HEK293T (cell line): Measurements from ENCODE around the gene DDX55.

Source experiments
- CTCF ChIA-PET: fragments of 350-600 bp; formaldehyde crosslinking; extraction: SDS; loops from one replicate; lab custom pipeline; 2021; ENCODE audit warnings: antibody characterized with exemption, inconsistent platforms; lab: Yijun Ruan, JAX
- POLR2A ChIA-PET: fragments of 350-600 bp; formaldehyde crosslinking; extraction: SDS; loops from one replicate; lab custom pipeline; 2020; ENCODE audit warnings: antibody characterized with exemption, inconsistent platforms; lab: Yijun Ruan, JAX
- DNase-seq: peaks from one replicate; pipeline ENCODE4 v3.0.0; 2012; ENCODE audit warnings: mixed read lengths; ENCODE audit errors: extremely low spot score
- ARNT ChIP-seq: fragments of 450-650 bp; IDR thresholded peaks from 2 replicates; pipeline ENCODE4 v1.6.1; 2017; ENCODE audit warnings: mild to moderate bottlenecking
- BHLHE40 ChIP-seq: fragments of 450-650 bp; IDR thresholded peaks from 2 replicates; pipeline ENCODE4 v1.6.1; 2016; ENCODE audit warnings: mild to moderate bottlenecking, moderate library complexity, borderline replicate concordance
- CTBP1 ChIP-seq: fragments of 450-650 bp; IDR thresholded peaks from 2 replicates; pipeline ENCODE4 v1.6.1; 2016; ENCODE audit warnings: borderline replicate concordance
- ELF4 ChIP-seq: fragments of 450-650 bp; IDR thresholded peaks from 2 replicates; pipeline ENCODE4 v1.6.1; 2017; ENCODE audit warnings: antibody characterized with exemption
- FOXA1 ChIP-seq: fragments of 450-650 bp; IDR thresholded peaks from 2 replicates; pipeline ENCODE4 v1.6.1; 2016; ENCODE audit warnings: mild to moderate bottlenecking
- FOXK2 ChIP-seq: fragments of 450-650 bp; IDR thresholded peaks from 2 replicates; pipeline ENCODE4 v1.6.1; 2016; ENCODE audit warnings: mild to moderate bottlenecking
- FOXM1 ChIP-seq: fragments of 450-650 bp; IDR thresholded peaks from 2 replicates; pipeline ENCODE4 v1.6.1; 2017; ENCODE audit warnings: mild to moderate bottlenecking, borderline replicate concordance
- HDGF ChIP-seq: fragments of 450-650 bp; IDR thresholded peaks from 2 replicates; pipeline ENCODE4 v1.6.1; 2017; ENCODE audit warnings: antibody characterized with exemption, borderline replicate concordance
- L3MBTL2 ChIP-seq: fragments of 450-650 bp; conservative IDR thresholded peaks from 2 replicates; pipeline ENCODE4 v1.6.1; 2016; ENCODE audit warnings: mild to moderate bottlenecking
- LEF1 ChIP-seq: fragments of 450-650 bp; IDR thresholded peaks from 2 replicates; pipeline ENCODE4 v1.6.1; 2017; ENCODE audit warnings: mild to moderate bottlenecking, borderline replicate concordance
- NFRKB ChIP-seq: fragments of 450-650 bp; IDR thresholded peaks from 2 replicates; pipeline ENCODE4 v1.6.1; 2016; ENCODE audit warnings: mild to moderate bottlenecking, moderate library complexity
- SP1 ChIP-seq: fragments of 450-650 bp; IDR thresholded peaks from 2 replicates; pipeline ENCODE4 v1.6.1; 2017
- SUZ12 ChIP-seq: fragments of 450-650 bp; IDR thresholded peaks from 2 replicates; pipeline ENCODE4 v1.6.1; 2016; ENCODE audit warnings: mild to moderate bottlenecking
- TARDBP ChIP-seq: fragments of 450-650 bp; IDR thresholded peaks from 2 replicates; pipeline ENCODE4 v1.6.1; 2016
- ZNF384 ChIP-seq: fragments of 450-650 bp; IDR thresholded peaks from 2 replicates; pipeline ENCODE4 v1.6.1; 2016
- TF ChIP-seq, protein P1 (sequence below): fragments of 450-650 bp; IDR thresholded peaks from 2 replicates; pipeline ENCODE4 v1.6.1; 2016

DDX55 gene

GRCh38 chr12:123607756-123608155, 5.9 kb downstream of the DDX55 start:
- TF ChIP-seq ELF4: no peak
- no peak for TF ChIP-seq FOXK2
- no peak for TF ChIP-seq ARNT
- TF ChIP-seq CTBP1: no peak
- TF ChIP-seq SP1: no peak
- TF ChIP-seq BHLHE40: no peak
- TF ChIP-seq NFRKB: no peak
- no peak for TF ChIP-seq TARDBP
- TF ChIP-seq, protein P1, sequence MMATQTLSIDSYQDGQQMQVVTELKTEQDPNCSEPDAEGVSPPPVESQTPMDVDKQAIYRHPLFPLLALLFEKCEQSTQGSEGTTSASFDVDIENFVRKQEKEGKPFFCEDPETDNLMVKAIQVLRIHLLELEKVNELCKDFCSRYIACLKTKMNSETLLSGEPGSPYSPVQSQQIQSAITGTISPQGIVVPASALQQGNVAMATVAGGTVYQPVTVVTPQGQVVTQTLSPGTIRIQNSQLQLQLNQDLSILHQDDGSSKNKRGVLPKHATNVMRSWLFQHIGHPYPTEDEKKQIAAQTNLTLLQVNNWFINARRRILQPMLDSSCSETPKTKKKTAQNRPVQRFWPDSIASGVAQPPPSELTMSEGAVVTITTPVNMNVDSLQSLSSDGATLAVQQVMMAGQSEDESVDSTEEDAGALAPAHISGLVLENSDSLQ: no peak
- TF ChIP-seq LEF1: no peak
- TF ChIP-seq SUZ12: no peak
- TF ChIP-seq L3MBTL2: no peak
- no peak for TF ChIP-seq HDGF
- ChIA-PET CTCF (no interaction called here), POLR2A (interaction anchor here (1.3 kb wide), 1 partner anchor 18 kb away, joined by 4 read pairs; no protein-coding TSS in a partner anchor)
- no peak for DNase-seq

- CTCF ChIA-PET: no interaction called here
- DNase-seq: no peak
- TF ChIP-seq ZNF384 (no peak), ELF4 (no peak), FOXK2 (no peak)
- POLR2A ChIA-PET: no interaction called here
Observed at GRCh38 chr12:123608182-123608581, 6.3 kb downstream of the DDX55 start.

DNA sequence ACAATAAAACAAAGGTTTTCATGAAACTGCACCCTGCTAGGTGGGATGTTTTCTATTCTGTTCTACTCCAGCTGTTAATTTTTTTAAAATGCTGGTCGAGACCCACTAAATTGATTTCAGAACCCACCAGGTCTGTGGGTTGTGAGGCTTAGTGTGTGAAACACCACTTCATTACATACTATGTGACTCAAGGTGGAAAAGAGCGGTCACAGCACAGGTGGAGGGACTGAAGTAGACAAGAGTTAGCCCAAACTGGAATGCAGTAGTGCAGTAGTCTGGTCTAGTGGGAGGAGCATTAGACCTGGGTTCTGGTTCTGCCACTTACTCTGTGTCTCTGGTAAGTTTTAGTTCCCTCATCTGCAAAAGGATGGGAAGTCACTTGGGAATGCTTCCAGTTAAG, 12.2 kb downstream of the DDX55 start:
- CTCF ChIA-PET: no interaction called here
- DNase-seq: no peak
- POLR2A ChIA-PET: interaction anchor here (1.0 to 1.1 kb wide), 2 partner anchors 12 to 30 kb away, joined by 3 read pairs; partner anchors contain the start of gene DDX55
- TF ChIP-seq FOXM1: no peak
- no peak for TF ChIP-seq FOXK2
- no peak for TF ChIP-seq ARNT
- no peak for TF ChIP-seq SP1
- TF ChIP-seq L3MBTL2: no peak
- TF ChIP-seq ZNF384: no peak
- no peak for TF ChIP-seq HDGF
- TF ChIP-seq SUZ12: no peak
- TF ChIP-seq LEF1: no peak
- no peak for TF ChIP-seq CTBP1
- no peak for TF ChIP-seq NFRKB
- no peak for TF ChIP-seq TARDBP
- TF ChIP-seq ELF4: no peak

DNA sequence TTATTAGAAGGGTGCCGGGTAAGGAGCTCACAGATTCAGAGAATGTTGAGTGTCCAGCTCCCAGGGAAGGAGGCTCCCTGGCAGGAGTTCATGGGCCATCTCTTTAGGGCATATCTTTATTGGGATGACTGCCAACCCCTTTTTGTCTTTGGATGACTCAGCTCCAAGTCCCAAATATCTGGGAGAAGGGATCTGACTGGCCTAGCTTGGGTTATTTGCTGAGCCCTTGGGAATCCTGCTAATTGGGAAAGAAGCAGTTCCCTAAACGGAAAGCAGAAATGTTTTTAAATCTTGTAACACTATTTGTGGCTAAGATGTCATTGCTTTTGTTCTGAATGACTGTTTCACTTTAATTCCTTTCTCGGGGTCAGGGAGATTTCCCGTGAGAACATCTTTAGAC, 12.6 kb downstream of the DDX55 start:
- DNase-seq: no peak
- ChIA-PET POLR2A (interaction anchor here (1.0 kb wide), 1 partner anchor 31 kb away, joined by 3 read pairs; no protein-coding TSS in a partner anchor), CTCF (no interaction called here)
- TF ChIP-seq SUZ12 (no peak), ZNF384 (no peak), BHLHE40 (no peak), TARDBP (no peak), NFRKB (no peak), ELF4 (no peak)
- TF ChIP-seq, protein P1: no peak

DNA sequence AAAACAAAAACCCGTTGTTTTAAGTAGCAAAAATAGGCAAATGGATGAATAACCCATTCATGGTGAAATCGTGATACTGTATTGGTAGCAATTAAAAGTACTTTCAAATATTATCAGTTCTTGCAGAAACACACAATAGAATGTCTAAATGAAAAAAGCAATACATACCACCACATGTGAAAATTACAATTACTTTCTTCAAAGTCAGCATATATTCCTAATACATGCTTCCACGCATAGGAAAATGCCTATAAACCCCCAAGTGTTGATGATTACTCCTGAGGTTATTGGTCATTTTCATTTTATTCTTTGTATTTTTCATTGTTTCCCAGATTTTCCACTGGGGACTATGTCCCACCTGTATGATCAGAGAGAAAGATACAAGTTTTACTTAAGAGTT, 15.2 kb downstream of the DDX55 start:
- no peak for DNase-seq
- no peak for TF ChIP-seq FOXM1
- TF ChIP-seq ZNF384: no peak
- no peak for TF ChIP-seq ARNT
- TF ChIP-seq FOXA1: no peak
- TF ChIP-seq FOXK2: no peak
- TF ChIP-seq LEF1: no peak
- TF ChIP-seq ELF4: no peak
- TF ChIP-seq TARDBP: no peak
- no peak for TF ChIP-seq HDGF
- TF ChIP-seq CTBP1: no peak
- no peak for TF ChIP-seq BHLHE40
- TF ChIP-seq NFRKB: no peak
- TF ChIP-seq L3MBTL2: no peak
- no peak for TF ChIP-seq SP1
- TF ChIP-seq, protein P1: no peak
- TF ChIP-seq SUZ12: no peak
- ChIA-PET POLR2A (interaction anchor here (0.9 kb wide), 1 partner anchor 15 kb away, joined by 3 read pairs; no protein-coding TSS in a partner anchor), CTCF (no interaction called here)

DNA sequence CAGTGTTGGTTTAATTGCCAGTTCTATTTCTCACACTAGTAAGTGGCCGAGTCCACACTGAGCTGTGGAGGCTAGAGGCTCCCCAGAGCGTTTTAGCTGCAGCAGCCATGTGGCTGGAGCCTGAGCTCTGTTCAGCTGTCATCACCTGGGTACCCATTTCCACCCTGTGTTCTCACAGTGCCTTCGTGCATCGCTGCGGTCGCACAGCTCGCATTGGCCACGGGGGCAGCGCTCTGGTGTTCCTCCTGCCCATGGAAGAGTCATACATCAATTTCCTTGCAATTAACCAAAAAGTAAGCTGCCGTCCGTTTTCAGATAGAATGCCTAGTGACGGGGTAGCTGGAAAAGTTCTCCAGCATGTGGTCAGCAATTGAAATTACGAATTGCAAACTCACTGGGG, 15.7 kb downstream of the DDX55 start:
- POLR2A ChIA-PET: interaction anchor here (0.9 kb wide), 1 partner anchor 15 kb away, joined by 3 read pairs; no protein-coding TSS in a partner anchor
- TF ChIP-seq BHLHE40 (no peak), FOXM1 (no peak), ELF4 (no peak), NFRKB (no peak), ZNF384 (no peak), L3MBTL2 (no peak), FOXA1 (no peak), TARDBP (no peak), FOXK2 (no peak), SP1 (no peak), HDGF (no peak)
- TF ChIP-seq, protein P1: no peak
- CTCF ChIA-PET: no interaction called here
- DNase-seq: no peak
